Measurements from ENCODE around the gene ARMC2. TPM values are rescaled to one million over a fixed set of nuclear protein-coding genes. Genes with fewer than 3 reads are reported as not detected.

ARMC2 gene
- total RNA-seq, 2 donors from 2014 or later: 0.66 to 1.6 TPM

GRCh38 chr6:109001291-109001894, 153.2 kb downstream of the ARMC2 start:
- peak; percentile 21 for ATAC-seq
- intact Hi-C loops (cut with DNase I): no loop called here
- Histone ChIP-seq H3K4me1 (peaks cover 69% of the 10 kb centered on the region), H3K27me3 (no peaks in the 10 kb centered on the region), H3K27ac (peak overlapping the region; percentile 86 to 99 (median 87)), H3K9me3 (no peaks in the 10 kb centered on the region), H3K4me3 (no peak overlapping the region), H3K36me3 (replicated peaks in 1 of 2; ENCODE audit: insufficient read depth in 1 of 2, low read depth in 2 of 2) (peaks cover 0 to 9% of the 10 kb centered on the region in 2 donors)
- no peak for DNase-seq
- no peak for TF ChIP-seq POLR2A (IDR thresholded peaks at IDR 0.05)
- WGBS, 2 donors: 34 to 44% methylated on average over 7 of the region's 7 CpGs

DNA sequence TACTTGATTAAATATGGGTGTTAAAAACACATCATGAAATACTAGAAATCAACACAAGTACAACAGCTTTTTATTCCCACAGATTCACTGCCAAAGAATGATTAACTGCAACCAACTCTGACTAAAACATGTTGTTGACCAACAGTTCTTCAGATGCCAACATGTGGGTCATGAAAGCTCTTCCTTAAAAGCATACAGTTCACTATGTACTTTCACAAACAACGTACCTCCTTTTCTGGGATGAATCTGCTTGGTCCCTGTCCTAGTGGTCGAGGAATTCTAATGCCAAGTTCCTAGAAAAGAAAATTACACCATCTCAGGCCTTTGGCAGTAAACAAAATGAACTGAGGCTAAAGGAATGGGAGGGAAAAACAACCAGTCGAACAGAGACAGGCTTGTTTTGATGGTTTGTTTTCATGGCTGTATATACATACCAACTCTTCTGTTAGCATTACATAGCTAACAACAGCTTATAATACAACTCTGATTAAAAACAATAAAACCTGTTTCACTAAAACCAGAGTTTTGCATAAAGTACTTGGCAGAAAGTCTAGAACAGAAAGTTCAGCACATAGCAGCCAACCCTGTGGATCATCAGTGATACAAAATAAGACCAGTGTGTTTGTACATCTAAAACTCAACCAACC, 154.0 kb downstream of the ARMC2 start:
- peaks cover 0 to 9% of the 10 kb centered on the region in 2 donors for H3K36me3 ChIP-seq (replicated peaks in 1 of 2; ENCODE audit: insufficient read depth in 1 of 2, low read depth in 2 of 2)
- no peaks in the 10 kb centered on the region for H3K27me3 ChIP-seq
- intact Hi-C loops (cut with DNase I): no loop called here
- TF ChIP-seq, protein P1, sequence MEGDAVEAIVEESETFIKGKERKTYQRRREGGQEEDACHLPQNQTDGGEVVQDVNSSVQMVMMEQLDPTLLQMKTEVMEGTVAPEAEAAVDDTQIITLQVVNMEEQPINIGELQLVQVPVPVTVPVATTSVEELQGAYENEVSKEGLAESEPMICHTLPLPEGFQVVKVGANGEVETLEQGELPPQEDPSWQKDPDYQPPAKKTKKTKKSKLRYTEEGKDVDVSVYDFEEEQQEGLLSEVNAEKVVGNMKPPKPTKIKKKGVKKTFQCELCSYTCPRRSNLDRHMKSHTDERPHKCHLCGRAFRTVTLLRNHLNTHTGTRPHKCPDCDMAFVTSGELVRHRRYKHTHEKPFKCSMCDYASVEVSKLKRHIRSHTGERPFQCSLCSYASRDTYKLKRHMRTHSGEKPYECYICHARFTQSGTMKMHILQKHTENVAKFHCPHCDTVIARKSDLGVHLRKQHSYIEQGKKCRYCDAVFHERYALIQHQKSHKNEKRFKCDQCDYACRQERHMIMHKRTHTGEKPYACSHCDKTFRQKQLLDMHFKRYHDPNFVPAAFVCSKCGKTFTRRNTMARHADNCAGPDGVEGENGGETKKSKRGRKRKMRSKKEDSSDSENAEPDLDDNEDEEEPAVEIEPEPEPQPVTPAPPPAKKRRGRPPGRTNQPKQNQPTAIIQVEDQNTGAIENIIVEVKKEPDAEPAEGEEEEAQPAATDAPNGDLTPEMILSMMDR (IDR thresholded peaks at IDR 0.05): no peak
- TF ChIP-seq POLR2A (IDR thresholded peaks at IDR 0.05): peak in 2 of 3 donors; percentile 32 to 36
- no peak overlapping the region for H3K4me3 ChIP-seq
- peak overlapping the region; percentile 86 to 99 (median 87) for H3K27ac ChIP-seq
- WGBS, 2 donors: 14 to 19% methylated on average over 3 of the region's 3 CpGs
- DNase-seq: peak in 3 of 4 donors; percentile 25 to 63 (median 50)
- no peaks in the 10 kb centered on the region for H3K9me3 ChIP-seq
- peak; percentile 86 for ATAC-seq
- H3K4me1 ChIP-seq: peaks cover 65% of the 10 kb centered on the region

DNA sequence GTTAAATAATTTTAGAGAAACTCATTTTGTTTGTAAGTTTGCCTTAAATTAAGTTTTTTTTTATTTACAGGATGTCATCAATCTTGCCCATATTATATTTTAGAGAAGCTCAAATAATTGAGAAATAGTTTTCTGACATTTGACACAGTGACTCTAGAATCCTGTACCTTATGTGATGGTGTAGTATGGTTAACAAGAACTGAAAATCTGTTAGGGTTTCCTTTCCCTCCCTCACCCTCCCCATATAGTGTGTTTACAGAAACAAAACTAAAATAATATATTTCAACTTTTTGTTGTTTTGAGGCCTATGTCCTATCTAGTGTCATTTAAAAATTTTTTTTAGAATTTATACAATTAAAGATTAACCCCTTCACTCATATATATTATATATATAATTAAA, 154.7 kb downstream of the ARMC2 start:
- Histone ChIP-seq H3K36me3 (replicated peaks in 1 of 2; ENCODE audit: insufficient read depth in 1 of 2, low read depth in 2 of 2) (peaks cover 0 to 9% of the 10 kb centered on the region in 2 donors), H3K4me1 (peaks cover 60% of the 10 kb centered on the region), H3K4me3 (no peak overlapping the region), H3K27me3 (no peaks in the 10 kb centered on the region), H3K9me3 (no peaks in the 10 kb centered on the region), H3K27ac (peak overlapping the region in 3 of 4 donors; percentile 86 to 99 (median 86))
- intact Hi-C loops (cut with DNase I): no loop called here
- TF ChIP-seq, protein P1 (IDR thresholded peaks at IDR 0.05): no peak
- TF ChIP-seq POLR2A (IDR thresholded peaks at IDR 0.05): no peak
- ATAC-seq (no peak), DNase-seq (no peak)

- Histone ChIP-seq H3K27me3 (no peaks in the 10 kb centered on the region), H3K4me3 (no peak overlapping the region), H3K4me1 (peaks cover 41% of the 10 kb centered on the region), H3K9me3 (no peaks in the 10 kb centered on the region), H3K36me3 (replicated peaks in 1 of 2; ENCODE audit: insufficient read depth in 1 of 2, low read depth in 2 of 2) (no peaks in the 10 kb centered on the region), H3K27ac (peak overlapping the region in 1 of 4 donors; percentile 99)
- intact Hi-C loops (cut with DNase I): no loop called here
- DNase-seq (no peak), ATAC-seq (no peak)
- TF ChIP-seq POLR2A (IDR thresholded peaks at IDR 0.05): no peak
- TF ChIP-seq, protein P1 (IDR thresholded peaks at IDR 0.05): no peak
- 28 to 32% methylated on average over 1 of the region's 1 CpG for WGBS, 2 donors
Measured at GRCh38 chr6:109006818-109007217, 158.6 kb downstream of the ARMC2 start.

DNA sequence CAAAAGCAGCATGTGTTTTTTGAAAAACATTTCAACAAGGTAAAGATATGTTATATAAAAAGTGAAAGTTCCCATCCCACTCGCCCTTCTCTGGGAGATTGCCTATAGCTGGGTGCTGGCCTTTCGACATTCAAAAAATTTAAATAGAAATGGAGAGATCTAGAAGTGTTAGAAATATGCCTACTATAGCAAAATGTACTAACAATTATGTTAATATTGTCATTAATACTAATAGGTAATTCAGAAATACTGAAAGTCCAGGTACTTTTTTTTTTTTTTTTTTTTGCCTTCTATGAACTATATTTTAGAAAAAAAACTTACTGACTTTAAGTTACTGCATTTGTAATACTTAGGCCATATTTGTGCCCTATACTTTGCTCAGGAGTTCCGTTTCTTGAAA, 159.3 kb downstream of the ARMC2 start:
- 34 to 40% methylated on average over 3 of the region's 3 CpGs for WGBS, 2 donors
- DNase-seq (no peak), ATAC-seq (no peak)
- no peaks in the 10 kb centered on the region for H3K27me3 ChIP-seq
- H3K4me1 ChIP-seq: peaks cover 34% of the 10 kb centered on the region
- H3K27ac ChIP-seq: peak overlapping the region in 3 of 4 donors; percentile 96 to 99 (median 97)
- H3K36me3 ChIP-seq (replicated peaks in 1 of 2; ENCODE audit: insufficient read depth in 1 of 2, low read depth in 2 of 2): no peaks in the 10 kb centered on the region
- peak overlapping the region in 1 of 2 donors; percentile 94 for H3K4me3 ChIP-seq
- no peaks in the 10 kb centered on the region for H3K9me3 ChIP-seq
- no peak for TF ChIP-seq POLR2A (IDR thresholded peaks at IDR 0.05)
- TF ChIP-seq, protein P1 (IDR thresholded peaks at IDR 0.05): no peak
- intact Hi-C loops (cut with DNase I): no loop called here
